Cardiac muscle cell (in vitro differentiated cells and primary cell): ENCODE results near the gene PEBP1. TPM values are rescaled to one million over a fixed set of nuclear protein-coding genes. Genes with fewer than 3 reads are reported as not detected.

ENCODE experiments used
- DNase-seq, 2 donors: peaks; one replicate each; pipeline versions ENCODE4 v3.0.0 to v3.0.0-alpha.2; 2010 to 2017; ENCODE audit warnings: low read depth in 1 of 2, low spot score in 1 of 2
- H3K27ac ChIP-seq: fragments of 200-600 bp; sonication (generic); 2 replicates; pipeline ENCODE4 v1.5.1; 2016
- H3K27me3 ChIP-seq: fragments of 200-600 bp; sonication (generic); 2 replicates; pipeline ENCODE4 v1.6.0; 2016; ENCODE audit warnings: control low read depth
- H3K36me3 ChIP-seq: fragments of 200-600 bp; sonication (generic); 2 replicates; pipeline ENCODE4 v1.5.1; 2016; ENCODE audit warnings: control low read depth
- H3K4me1 ChIP-seq: fragments of 200-600 bp; sonication (generic); 2 replicates; pipeline ENCODE4 v1.8.1; 2017; ENCODE audit warnings: low read depth, mild to moderate bottlenecking, mixed run types
- H3K4me3 ChIP-seq: fragments of 200-600 bp; sonication (generic); 2 replicates; pipeline ENCODE4 v1.5.1; 2016; ENCODE audit warnings: mild to moderate bottlenecking
- H3K9me3 ChIP-seq: fragments of 200-600 bp; sonication (generic); 2 replicates; pipeline ENCODE4 v1.5.1; 2017; ENCODE audit warnings: low read depth, mild to moderate bottlenecking, control low read depth
- CTCF ChIP-seq: IDR thresholded peaks from 2 replicates; pipeline ENCODE4 v1.5.1; 2012; ENCODE audit warnings: low read depth, mild to moderate bottlenecking, low read length
- polyA plus RNA-seq: library from polyadenylated mRNA; unstranded; fragments of >200 nt; fragmentation: Nextera tagmentation; extraction: Ambion mirVana; gene quantifications from 2 replicates; pipeline ENCODE4 v1.2.1, GENCODE V29; 2016
- total RNA-seq: library from RNA; depleted of rRNA; stranded (reverse); fragments of >200 nt; gene quantifications from 2 replicates; pipeline ENCODE4 v1.2.3, GENCODE V29; 2016

Gene PEBP1
- total and polyA plus RNA-seq, 2 experiments from 2014 or later = 408 to 468 TPM

DNA sequence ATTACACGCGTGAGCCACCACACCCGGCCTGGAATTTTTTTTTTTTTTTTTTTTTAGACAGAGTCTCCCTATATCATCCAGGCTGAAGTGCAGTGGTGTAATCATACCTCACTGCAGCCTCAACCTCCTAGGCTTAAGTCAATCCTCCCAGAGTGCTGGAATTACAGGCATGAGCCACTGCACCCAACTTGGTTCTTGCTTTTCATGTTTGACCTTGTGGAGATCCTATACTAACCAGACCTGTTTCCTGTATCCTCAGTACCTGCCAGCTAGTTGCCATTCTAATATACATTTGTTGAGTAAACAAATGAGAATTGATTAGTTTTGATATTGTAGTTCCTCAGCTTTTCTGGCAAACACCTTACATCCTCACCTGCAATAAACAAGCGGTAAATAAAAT, 28.9 kb upstream of the PEBP1 start:
- Histone ChIP-seq H3K9me3 (no peaks in the 10 kb centered on the region), H3K27me3 (no peaks in the 10 kb centered on the region), H3K4me3 (no peak overlapping the region), H3K36me3 (no peaks in the 10 kb centered on the region), H3K4me1 (peaks cover 5% of the 10 kb centered on the region), H3K27ac (no peak overlapping the region)
- no peak for DNase-seq
- TF ChIP-seq CTCF = no peak

DNA sequence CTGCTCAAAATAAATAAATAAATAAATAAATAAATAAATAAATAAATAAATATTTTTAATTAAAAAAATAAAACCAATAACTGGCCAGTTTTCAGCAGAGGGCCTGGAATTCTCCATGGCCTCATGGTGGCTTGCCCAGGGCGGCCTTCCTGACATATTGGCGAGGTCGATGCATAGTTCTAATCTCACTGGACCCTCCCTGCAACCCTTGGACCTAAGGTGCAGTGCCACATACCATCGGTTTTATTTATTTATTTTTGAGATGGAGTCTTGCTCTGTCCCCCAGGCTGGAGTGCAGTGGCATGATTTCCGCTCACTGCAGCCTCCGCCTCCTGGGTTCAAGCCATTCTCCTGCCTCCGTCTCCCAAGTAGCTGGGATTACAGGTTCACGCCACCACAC, 28.2 kb upstream of the PEBP1 start:
- Histone ChIP-seq H3K4me1 (peaks cover 5% of the 10 kb centered on the region), H3K27ac (no peak overlapping the region), H3K9me3 (no peaks in the 10 kb centered on the region), H3K36me3 (no peaks in the 10 kb centered on the region), H3K4me3 (no peak overlapping the region), H3K27me3 (no peaks in the 10 kb centered on the region)
- TF ChIP-seq CTCF = no peak
- DNase-seq = no peak

DNA sequence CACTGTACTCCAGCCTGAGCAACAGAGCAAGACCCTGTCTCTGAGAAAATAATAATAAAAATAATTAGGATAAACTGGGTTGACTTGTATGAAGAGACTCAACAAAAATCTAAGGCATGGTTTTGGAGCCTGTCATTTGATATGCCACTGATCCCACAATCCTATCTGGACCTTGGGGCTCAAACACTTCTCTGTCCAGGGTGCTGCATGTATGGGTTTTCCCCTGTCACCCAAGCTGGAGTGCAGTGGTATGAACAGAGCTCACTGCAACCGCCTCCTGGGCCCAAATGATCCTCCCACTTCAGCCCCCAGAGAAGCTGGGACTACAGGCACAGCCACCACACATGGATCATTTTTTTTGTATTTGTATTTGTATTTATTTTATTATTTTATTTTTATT, 26.8 kb upstream of the PEBP1 start:
- no peak for TF ChIP-seq CTCF
- Histone ChIP-seq H3K36me3 (no peaks in the 10 kb centered on the region), H3K27ac (no peak overlapping the region), H3K4me1 (no peaks in the 10 kb centered on the region), H3K4me3 (no peak overlapping the region), H3K27me3 (no peaks in the 10 kb centered on the region), H3K9me3 (no peaks in the 10 kb centered on the region)
- peak in 1 of 2 donors; percentile 38 for DNase-seq

- no peak for TF ChIP-seq CTCF
- DNase-seq = no peak
- Histone ChIP-seq H3K4me3 (no peak overlapping the region), H3K27me3 (no peaks in the 10 kb centered on the region), H3K27ac (no peak overlapping the region), H3K9me3 (no peaks in the 10 kb centered on the region), H3K4me1 (peaks cover 4% of the 10 kb centered on the region), H3K36me3 (no peaks in the 10 kb centered on the region)
Measured at GRCh38 chr12:118119449-118119879, 16.5 kb upstream of the PEBP1 start.

GRCh38 chr12:118120579-118121363, 15.2 kb upstream of the PEBP1 start:
- H3K4me3 ChIP-seq = no peak overlapping the region

More at GRCh38 chr12:118120579-118121363, 15.2 kb upstream of the PEBP1 start:
- Histone ChIP-seq H3K36me3 (no peaks in the 10 kb centered on the region), H3K4me1 (peaks cover 4% of the 10 kb centered on the region), H3K27me3 (no peaks in the 10 kb centered on the region), H3K9me3 (no peaks in the 10 kb centered on the region), H3K27ac (peak overlapping the region; percentile 61)
- peak; percentile 51 for TF ChIP-seq CTCF
- peak; percentile 81 to 86 for DNase-seq
